Gastroesophageal sphincter (tissue), 3 donors: Measurements from ENCODE around the gene CTNS.

Source experiments
- EP300 ChIP-seq: sonication (generic); formaldehyde crosslinking; IDR thresholded peaks from one replicate; pipeline ENCODE4 v1.6.1; 2017; ENCODE audit warnings: antibody characterized with exemption, mild to moderate bottlenecking
- POLR2A ChIP-seq, 2 donors: fragments of 450-650 bp; IDR thresholded peaks; one replicate each; pipeline ENCODE4 v1.6.1; 2017; ENCODE audit warnings: antibody characterized with exemption in 2 of 2, mild to moderate bottlenecking in 2 of 2, moderate library complexity in 1 of 2
- TF ChIP-seq, protein P1 (sequence below), 4 experiments: fragments of 200-600 bp in 2 of 4; fragments of 450-650 bp in 2 of 4; sonication (generic) in 1 of 4; IDR thresholded peaks; one replicate each; pipeline ENCODE4 v1.5.1; 2017 to 2019; ENCODE audit warnings: antibody characterized with exemption in 4 of 4, mild to moderate bottlenecking in 2 of 4, moderate library complexity in 2 of 4

DNA sequence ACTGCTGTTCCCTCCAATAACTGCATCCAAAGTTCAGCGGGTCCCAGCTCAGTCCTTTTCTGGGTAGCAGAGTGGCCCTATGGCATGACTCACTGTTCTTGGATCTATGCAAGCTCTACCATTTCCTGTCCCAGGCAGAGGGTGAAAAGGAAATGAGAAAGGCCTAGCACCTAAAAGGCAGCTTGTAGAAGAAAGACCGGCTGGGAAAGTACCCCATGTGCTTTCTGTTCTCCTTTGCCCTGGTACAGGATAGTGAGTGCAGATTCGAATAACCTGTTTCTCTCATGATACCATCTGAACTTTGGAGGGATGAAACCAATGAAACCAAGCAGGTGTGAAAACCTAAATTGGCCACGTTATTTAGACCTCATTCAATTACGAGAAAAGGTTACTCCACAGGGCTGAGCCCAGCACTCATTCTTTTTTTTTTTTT is 74.4 kb downstream of the CTNS start:
- TF ChIP-seq, protein P1, sequence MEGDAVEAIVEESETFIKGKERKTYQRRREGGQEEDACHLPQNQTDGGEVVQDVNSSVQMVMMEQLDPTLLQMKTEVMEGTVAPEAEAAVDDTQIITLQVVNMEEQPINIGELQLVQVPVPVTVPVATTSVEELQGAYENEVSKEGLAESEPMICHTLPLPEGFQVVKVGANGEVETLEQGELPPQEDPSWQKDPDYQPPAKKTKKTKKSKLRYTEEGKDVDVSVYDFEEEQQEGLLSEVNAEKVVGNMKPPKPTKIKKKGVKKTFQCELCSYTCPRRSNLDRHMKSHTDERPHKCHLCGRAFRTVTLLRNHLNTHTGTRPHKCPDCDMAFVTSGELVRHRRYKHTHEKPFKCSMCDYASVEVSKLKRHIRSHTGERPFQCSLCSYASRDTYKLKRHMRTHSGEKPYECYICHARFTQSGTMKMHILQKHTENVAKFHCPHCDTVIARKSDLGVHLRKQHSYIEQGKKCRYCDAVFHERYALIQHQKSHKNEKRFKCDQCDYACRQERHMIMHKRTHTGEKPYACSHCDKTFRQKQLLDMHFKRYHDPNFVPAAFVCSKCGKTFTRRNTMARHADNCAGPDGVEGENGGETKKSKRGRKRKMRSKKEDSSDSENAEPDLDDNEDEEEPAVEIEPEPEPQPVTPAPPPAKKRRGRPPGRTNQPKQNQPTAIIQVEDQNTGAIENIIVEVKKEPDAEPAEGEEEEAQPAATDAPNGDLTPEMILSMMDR (IDR thresholded peaks at IDR 0.05): no peak
- TF ChIP-seq POLR2A (IDR thresholded peaks at IDR 0.05) (no peak), EP300 (no peak)
